GM18870 (cell line): Measurements from ENCODE around the gene AQP6.

ENCODE experiments used
- ATAC-seq: cut with Tn5 transposase; IDR thresholded peaks from one replicate; pipeline ENCODE4 v1.9.1; 2021; ENCODE audit warnings: moderate library complexity; ENCODE audit not compliant: unreplicated experiment

Gene AQP6

GRCh38 chr12:49972641-49973360 is at the start of gene AQP6:
TSS of gene AQP6 (plus strand) at chr12:49972947. CDS start at chr12:49973174, 227 bp downstream.
- ATAC-seq = no peak

- ATAC-seq = no peak
These were observed 49.6 kb upstream of the AQP6 start for GRCh38 chr12:49923035-49923644.

- ATAC-seq = no peak
These were observed 48.7 kb upstream of the AQP6 start for GRCh38 chr12:49923880-49924556.

GRCh38 chr12:49924628-49925246 is 48.0 kb upstream of the AQP6 start:
- no peak for ATAC-seq

- no peak for ATAC-seq
These were observed 47.1 kb upstream of the AQP6 start for GRCh38 chr12:49925433-49926204.

- no peak for ATAC-seq
These were observed 44.3 kb upstream of the AQP6 start for GRCh38 chr12:49928471-49928870.

- ATAC-seq = no peak
These were observed 43.2 kb upstream of the AQP6 start for GRCh38 chr12:49929581-49929980.

- no peak for ATAC-seq
These were observed 42.0 kb upstream of the AQP6 start for GRCh38 chr12:49930515-49931288.

- no peak for ATAC-seq
These were observed 40.7 kb upstream of the AQP6 start for GRCh38 chr12:49932023-49932422.

GRCh38 chr12:49932533-49933130 is 40.1 kb upstream of the AQP6 start:
- ATAC-seq = no peak

- ATAC-seq = no peak
These were observed 39.0 kb upstream of the AQP6 start for GRCh38 chr12:49933796-49934195.

- ATAC-seq = no peak
These were observed 38.2 kb upstream of the AQP6 start for GRCh38 chr12:49934505-49934904.

- ATAC-seq = no peak
These were observed 35.8 kb upstream of the AQP6 start for GRCh38 chr12:49936925-49937324.

GRCh38 chr12:49937639-49938300 is 35.0 kb upstream of the AQP6 start:
- ATAC-seq = no peak

GRCh38 chr12:49939307-49939706 is 33.4 kb upstream of the AQP6 start:
- ATAC-seq = no peak

GRCh38 chr12:49939707-49940106 is 33.0 kb upstream of the AQP6 start:
- ATAC-seq = no peak

- ATAC-seq = no peak
These were observed 30.9 kb upstream of the AQP6 start for GRCh38 chr12:49941556-49942511.

GRCh38 chr12:49942512-49942893 is 30.2 kb upstream of the AQP6 start:
- no peak for ATAC-seq
